T-helper 2 cell treated with Interferon-gamma antibody and Interleukin-4, amounts not matched to agents 100 ng/mL and 5 ng/mL, for 36 hours (primary cell): ENCODE results near the gene ENTREP3. TPM values are rescaled to one million over a fixed set of nuclear protein-coding genes. Genes with fewer than 3 reads are reported as not detected.
"Not testable (repeated sequence)": the region's sequence is repeated elsewhere in the genome, so short reads cannot be mapped to it uniquely, and the experiment has no call there.

Experiments
- intact Hi-C: fragments of 100-400 bp; cut with micrococcal nuclease; formaldehyde crosslinking; loops from one replicate; pipeline ENCODE4 v1.15.1; 2023
- total RNA-seq: library from RNA; stranded (reverse); gene quantifications from 2 replicates; pipeline ENCODE4 v1.2.3, GENCODE V29; 2022

Gene ENTREP3
- total RNA-seq, 1 donor from 2014 or later, result 19.2 TPM

GRCh38 chr1:155253208-155253607 lies 2.1 kb downstream of the ENTREP3 start:
- intact Hi-C loops, result no loop called here

- intact Hi-C loops, result no loop called here
Observed at GRCh38 chr1:155251566-155251965, 3.7 kb downstream of the ENTREP3 start.

GRCh38 chr1:155250633-155251449 lies 4.4 kb downstream of the ENTREP3 start:
- intact Hi-C loops, result loop anchor here (1.0 kb wide), 4 partner anchors 11 to 341 kb away; partner anchors contain the start of genes FDPS and SCAMP3

GRCh38 chr1:155250246-155250632 lies 5.0 kb downstream of the ENTREP3 start:
- intact Hi-C loops, result loop anchor here (1.0 kb wide), 4 partner anchors 12 to 342 kb away; partner anchors contain the start of genes FDPS and SCAMP3

GRCh38 chr1:155247667-155248553 lies 7.4 kb downstream of the ENTREP3 start:
- intact Hi-C loops, result no loop called here

- intact Hi-C loops, result not testable (repeated sequence)
Observed at GRCh38 chr1:155246796-155247195, 8.5 kb downstream of the ENTREP3 start.

GRCh38 chr1:155245163-155245524 lies 10.1 kb downstream of the ENTREP3 start:
- intact Hi-C loops, result loop anchor here (2.0 kb wide), 1 partner anchor 36 kb away; the partner anchor contains the start of gene MTX1

GRCh38 chr1:155244368-155245162 lies 10.7 kb downstream of the ENTREP3 start:
- intact Hi-C loops, result loop anchor here (1.0 to 2.0 kb wide), 4 partner anchors 18 to 68 kb away; partner anchors contain the start of genes CLK2 and MTX1

GRCh38 chr1:155242805-155243358 lies 12.4 kb downstream of the ENTREP3 start:
- intact Hi-C loops, result no loop called here

- intact Hi-C loops, result no loop called here
Observed at GRCh38 chr1:155241841-155242264, 13.4 kb downstream of the ENTREP3 start.

- intact Hi-C loops, result no loop called here
Observed at GRCh38 chr1:155241069-155241679, 14.1 kb downstream of the ENTREP3 start.

- intact Hi-C loops, result no loop called here
Observed at GRCh38 chr1:155236451-155236850, 18.8 kb downstream of the ENTREP3 start.

- intact Hi-C loops, result not testable (repeated sequence)
Observed at GRCh38 chr1:155235375-155235774, 19.9 kb downstream of the ENTREP3 start.

GRCh38 chr1:155233502-155233901 lies 21.8 kb downstream of the ENTREP3 start:
- intact Hi-C loops, result not testable (repeated sequence)

GRCh38 chr1:155232001-155232978 lies 23.0 kb downstream of the ENTREP3 start:
- intact Hi-C loops, result not testable (repeated sequence)

- intact Hi-C loops, result not testable (repeated sequence)
Observed at GRCh38 chr1:155231302-155231701, 24.0 kb downstream of the ENTREP3 start.

- intact Hi-C loops, result no loop called here
Observed at GRCh38 chr1:155228096-155228427, 27.2 kb downstream of the ENTREP3 start.

- intact Hi-C loops, result no loop called here
Observed at GRCh38 chr1:155227261-155228095, 27.8 kb downstream of the ENTREP3 start.
